PC-9 (cell line): ENCODE results near the gene CAV1.

Source experiments
- EZH2 ChIP-seq: fragments of 200-600 bp; sonication (generic); IDR thresholded peaks from 2 replicates; pipeline ENCODE4 v1.8.0; 2017; ENCODE audit warnings: antibody characterized with exemption, low read depth
- TF ChIP-seq, protein P1 (sequence below): fragments of 200-600 bp; sonication (generic); conservative IDR thresholded peaks from 2 replicates; pipeline ENCODE4 v1.6.1; 2017; ENCODE audit warnings: mixed run types, antibody characterized with exemption, mild to moderate bottlenecking, moderate library complexity

- TF ChIP-seq, protein P1, sequence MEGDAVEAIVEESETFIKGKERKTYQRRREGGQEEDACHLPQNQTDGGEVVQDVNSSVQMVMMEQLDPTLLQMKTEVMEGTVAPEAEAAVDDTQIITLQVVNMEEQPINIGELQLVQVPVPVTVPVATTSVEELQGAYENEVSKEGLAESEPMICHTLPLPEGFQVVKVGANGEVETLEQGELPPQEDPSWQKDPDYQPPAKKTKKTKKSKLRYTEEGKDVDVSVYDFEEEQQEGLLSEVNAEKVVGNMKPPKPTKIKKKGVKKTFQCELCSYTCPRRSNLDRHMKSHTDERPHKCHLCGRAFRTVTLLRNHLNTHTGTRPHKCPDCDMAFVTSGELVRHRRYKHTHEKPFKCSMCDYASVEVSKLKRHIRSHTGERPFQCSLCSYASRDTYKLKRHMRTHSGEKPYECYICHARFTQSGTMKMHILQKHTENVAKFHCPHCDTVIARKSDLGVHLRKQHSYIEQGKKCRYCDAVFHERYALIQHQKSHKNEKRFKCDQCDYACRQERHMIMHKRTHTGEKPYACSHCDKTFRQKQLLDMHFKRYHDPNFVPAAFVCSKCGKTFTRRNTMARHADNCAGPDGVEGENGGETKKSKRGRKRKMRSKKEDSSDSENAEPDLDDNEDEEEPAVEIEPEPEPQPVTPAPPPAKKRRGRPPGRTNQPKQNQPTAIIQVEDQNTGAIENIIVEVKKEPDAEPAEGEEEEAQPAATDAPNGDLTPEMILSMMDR, result no peak
- TF ChIP-seq EZH2, result no peak
These were observed 15.0 kb downstream of the CAV1 start for GRCh38 chr7:116539879-116540278.
